NCI-H345 treated with DMSO at 0.1 percent for 48 hours (cell line): ENCODE measurements around the gene MAN1A1.

Experiments used
- DNase-seq: peaks from one replicate; lab custom pipeline; 2025; ENCODE audit not compliant: unreplicated experiment; lab: John Stamatoyannopoulos, UW

MAN1A1 gene

GRCh38 chr6:119346936-119347335, 2.6 kb downstream of the MAN1A1 start:
- no peak for DNase-seq

- DNase-seq = no peak
These were observed 3.1 kb downstream of the MAN1A1 start for GRCh38 chr6:119346450-119346849.

- DNase-seq = no peak
These were observed 4.4 kb downstream of the MAN1A1 start for GRCh38 chr6:119345114-119345513.

- DNase-seq = no peak
These were observed 5.3 kb downstream of the MAN1A1 start for GRCh38 chr6:119344306-119344705.

GRCh38 chr6:119343573-119344146, 5.9 kb downstream of the MAN1A1 start:
- DNase-seq = no peak

- no peak for DNase-seq
These were observed 6.4 kb downstream of the MAN1A1 start for GRCh38 chr6:119343167-119343566.

DNA sequence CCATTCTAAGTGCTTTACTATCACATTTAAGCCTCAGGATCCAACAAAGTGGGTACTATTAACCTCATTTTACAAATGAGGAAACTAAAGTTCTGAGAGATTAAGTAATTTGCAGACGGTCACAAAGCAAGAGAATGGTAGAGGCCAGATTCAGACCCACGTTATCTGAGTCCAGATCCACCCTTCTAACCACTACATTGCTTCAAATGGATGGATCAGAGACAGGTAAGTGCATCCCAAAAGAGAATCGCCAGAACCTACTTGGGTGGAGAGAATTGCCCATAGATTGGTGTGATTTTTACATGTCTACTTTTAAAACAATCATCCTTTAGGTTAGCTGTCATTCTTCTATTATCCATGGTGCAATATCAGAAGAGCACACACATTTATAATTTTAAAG, 7.1 kb downstream of the MAN1A1 start:
- DNase-seq = no peak

DNA sequence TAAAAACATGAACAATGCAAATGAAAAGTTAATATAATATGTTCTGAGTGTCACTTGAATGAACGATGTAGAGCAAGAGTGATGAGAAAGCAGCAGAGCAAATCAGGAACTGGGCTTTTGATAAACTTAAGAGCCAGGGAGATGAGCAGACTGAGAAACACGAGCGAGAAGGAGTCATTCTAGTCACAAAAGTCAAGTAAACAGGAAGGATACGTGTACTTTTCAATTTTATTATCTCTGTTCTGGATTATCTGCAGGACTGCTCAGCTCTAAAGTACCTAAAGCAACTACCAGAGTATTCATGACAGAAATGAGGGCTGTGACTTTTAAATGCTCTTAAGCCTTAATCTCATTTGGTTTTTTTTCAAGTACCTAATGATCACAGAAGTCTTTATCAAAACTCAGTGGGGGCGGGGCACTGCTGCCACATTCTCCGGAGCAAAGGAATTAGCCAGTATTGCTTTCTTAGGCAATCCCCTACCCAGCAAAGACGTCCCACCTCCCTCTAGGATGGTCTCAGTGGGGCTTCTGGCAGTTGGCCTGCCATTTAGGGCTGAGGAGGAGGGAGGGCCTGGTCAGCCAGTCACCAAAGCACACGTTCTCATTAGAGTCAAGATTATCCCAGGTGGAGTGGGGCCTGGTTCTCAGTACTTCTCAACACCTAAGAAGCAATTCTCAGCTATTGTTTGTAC, 8.6 kb downstream of the MAN1A1 start:
- no peak for DNase-seq

DNA sequence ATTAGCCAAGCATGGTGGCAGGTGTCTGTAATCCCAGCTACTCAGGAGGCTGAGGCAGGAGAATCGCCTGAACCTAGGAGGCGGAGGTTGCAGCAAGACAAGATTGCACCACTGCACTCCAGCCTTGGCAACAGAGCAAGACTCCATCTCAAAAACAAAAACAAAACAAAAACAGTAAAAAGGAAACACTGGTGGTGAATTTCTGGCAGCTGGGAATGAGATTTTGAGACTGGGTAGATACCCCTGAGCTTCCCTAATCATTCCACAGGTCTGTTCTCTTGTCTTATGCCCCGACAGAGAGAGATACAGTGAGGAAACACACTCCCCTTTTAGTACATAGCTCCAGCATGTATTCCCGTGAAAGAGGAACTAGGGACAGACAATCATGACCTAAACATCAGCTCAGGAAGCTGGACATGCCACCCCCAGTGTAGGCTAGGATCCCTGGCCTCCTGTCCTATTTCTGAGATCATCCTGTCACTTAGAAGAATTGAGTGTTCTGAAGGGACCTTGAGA, 9.6 kb downstream of the MAN1A1 start:
- no peak for DNase-seq

DNA sequence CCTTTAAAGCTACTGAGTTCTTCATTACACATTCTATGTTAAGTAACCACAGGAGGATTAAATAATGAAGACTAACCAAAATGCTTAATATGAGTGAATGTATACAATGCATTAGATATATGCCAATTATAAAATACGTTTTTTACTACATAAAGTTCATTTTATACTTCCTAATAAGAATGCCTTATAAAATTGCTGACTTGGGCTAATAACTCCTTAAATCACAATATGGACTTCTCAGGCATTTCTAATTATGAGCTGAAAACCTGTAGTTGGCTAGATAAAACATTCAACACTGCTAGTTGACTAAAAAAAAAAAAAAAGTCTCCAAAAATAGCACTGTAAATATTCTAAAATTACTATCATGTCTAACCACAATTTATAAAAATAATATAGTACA, 11.8 kb downstream of the MAN1A1 start:
- no peak for DNase-seq

- DNase-seq = no peak
These were observed 12.3 kb downstream of the MAN1A1 start for GRCh38 chr6:119337252-119337651.

- DNase-seq = no peak
These were observed 14.9 kb downstream of the MAN1A1 start for GRCh38 chr6:119334535-119335264.

DNA sequence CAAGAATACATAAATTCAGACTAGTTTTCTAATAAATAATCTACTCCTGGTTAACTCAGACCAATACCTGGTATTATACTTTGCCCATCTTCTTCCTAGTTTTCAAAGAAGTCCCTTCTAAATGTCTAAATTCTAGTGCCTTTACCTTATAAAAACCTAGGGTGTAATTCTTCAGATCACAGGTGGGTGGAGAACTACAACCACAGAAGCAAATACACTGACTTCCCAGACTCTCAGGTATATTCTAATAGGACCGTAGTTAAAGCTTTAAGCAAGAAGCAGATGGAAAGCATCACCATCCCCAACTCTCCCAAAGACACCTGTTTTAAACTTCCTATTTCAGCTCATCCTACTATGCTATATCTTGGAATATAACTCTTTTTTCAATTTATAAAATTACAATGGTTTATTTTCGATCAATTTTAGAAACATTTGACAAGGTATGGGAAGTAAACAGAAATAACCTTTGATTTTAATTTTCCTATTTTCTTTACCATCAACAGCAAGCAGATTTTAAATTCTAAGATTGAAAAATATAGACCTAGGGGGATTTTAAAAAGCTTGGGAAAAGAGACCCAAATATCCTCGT, 15.8 kb downstream of the MAN1A1 start:
- DNase-seq = peak; percentile 30

DNA sequence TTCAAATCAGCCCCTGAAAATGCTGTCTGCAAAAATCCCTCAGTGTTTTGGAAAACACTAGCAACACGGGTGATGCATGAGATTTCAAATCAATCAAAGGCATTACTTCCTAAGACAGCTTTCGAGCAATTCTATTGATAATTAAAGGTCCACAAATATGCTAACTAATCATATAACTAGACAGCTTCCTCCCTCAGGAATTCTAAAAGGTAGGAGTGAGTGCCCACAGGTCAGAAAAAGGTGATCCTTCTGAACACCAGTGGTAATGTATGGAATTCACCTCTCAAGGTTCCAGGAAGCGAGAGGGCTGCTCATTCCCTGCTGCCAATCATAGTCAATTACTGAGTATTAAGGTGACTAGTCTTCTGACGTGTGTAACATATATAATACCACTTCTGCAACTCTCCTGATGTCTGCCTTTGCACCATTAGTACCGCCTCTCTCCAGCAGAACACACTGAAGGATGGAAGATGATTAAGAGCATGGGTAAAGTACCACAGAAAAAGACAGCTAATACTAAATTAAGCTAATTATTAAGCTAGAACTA, 16.4 kb downstream of the MAN1A1 start:
- DNase-seq = no peak

DNA sequence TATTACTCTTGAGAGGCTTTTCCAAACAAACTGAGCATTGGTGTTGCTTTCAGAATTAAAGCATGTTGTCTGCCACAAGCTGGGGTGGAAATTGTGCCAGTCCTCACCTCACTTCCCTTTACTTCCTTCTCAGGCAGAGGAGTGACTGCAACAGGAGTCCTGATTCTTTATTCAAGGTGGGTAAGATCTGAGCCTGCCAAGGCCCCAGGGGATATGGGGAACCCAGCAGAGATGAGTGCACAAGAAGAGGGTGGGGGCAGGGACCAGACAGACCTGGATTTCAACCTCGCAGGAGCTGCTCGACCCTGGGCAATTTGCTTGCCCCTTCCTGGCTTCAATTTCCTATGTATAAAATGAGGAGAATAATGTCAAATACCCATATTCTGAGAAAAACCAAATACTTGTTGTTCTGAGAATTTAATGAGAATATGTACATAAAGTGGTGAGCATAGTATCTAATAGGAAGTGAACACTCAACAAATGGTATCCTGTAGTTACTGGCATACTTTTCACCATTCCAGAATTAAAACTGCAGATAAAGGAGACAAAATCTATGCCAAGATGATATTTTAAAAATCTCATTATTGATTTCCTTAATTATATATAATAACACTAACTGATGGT, 17.8 kb downstream of the MAN1A1 start:
- DNase-seq = no peak

DNA sequence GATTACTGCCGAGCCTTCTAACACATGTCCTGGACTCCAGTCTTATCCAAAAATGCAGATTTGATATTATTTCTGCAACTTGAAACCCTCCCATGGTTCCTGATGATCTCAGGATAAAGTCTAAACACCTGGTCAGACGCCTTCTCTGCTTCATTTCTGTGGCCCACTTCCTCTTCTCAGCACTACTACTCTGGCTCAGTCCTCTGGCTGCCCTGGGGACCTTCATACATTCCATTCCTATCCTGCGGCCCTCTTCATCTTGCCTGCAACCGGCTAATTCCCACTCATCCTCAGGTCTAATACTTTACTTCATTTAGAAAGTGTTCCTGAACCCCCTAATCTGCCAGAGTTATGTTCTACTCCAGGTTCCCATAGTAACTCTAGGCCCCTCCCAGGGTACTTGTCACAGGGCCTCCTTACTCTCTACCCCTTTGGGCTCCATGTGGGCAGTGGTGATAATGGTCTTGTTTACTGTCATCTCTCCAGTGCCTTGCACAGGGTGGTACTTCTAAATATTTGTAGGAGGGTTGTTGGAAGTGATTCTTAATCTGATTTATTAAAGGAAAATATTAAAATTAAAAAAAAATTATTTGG, 18.9 kb downstream of the MAN1A1 start:
- no peak for DNase-seq

GRCh38 chr6:119329794-119330180, 19.8 kb downstream of the MAN1A1 start:
- no peak for DNase-seq

DNA sequence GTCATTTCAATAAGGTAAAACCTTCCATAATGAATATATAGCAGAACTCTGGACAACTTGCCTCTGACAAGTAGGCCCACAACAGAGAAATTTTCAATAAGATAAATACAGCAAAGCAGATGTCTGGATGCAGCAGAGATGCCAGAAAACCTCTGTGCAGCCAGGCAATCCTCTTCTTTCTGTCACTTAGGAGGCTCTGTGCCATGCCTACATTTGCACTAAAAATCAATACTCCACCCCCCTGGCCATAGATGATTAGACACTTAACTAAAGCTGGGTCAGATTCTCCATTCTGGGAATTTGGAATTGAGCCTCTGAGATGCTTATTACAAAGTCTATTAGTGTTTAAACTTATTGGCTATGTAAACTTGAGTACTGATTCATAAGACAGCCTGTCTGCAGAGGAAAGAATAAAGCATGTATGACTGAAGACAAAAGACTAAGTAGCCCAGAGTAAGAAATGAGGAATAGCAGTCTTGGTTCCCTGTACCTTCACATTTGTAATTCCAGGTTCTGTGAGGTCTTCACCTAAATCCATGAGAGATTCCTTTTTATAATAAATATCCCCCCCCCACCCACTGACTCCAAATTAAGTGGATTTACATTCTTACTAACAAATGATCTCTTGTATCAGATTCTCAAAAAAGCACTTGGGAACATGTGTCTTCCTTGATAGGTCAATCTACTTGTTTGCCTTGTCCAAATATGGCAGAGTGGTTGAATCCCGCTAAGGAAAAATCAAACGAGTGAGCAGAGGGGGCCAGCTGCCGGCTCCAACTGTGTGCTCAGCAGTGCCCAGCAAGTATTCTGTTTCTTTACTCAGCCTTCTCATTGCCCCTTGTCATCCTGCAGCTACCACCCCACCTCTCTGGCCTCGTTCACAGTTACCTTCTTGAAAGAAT, 20.4 kb downstream of the MAN1A1 start:
- DNase-seq = no peak

GRCh38 chr6:119328254-119328653, 21.3 kb downstream of the MAN1A1 start:
- no peak for DNase-seq

- no peak for DNase-seq
These were observed 21.8 kb downstream of the MAN1A1 start for GRCh38 chr6:119327810-119328209.
